GM19099 (cell line): ENCODE measurements around the gene CEP162.

ENCODE experiments used
- POLR2A ChIP-seq: IDR thresholded peaks from 3 replicates; pipeline ENCODE4 v1.6.1; 2011; ENCODE audit warnings: low read depth; ENCODE audit not compliant: insufficient read length; ENCODE audit errors: extremely low read depth

The CEP162 gene

GRCh38 chr6:84177241-84177640, 50.2 kb downstream of the CEP162 start:
- TF ChIP-seq POLR2A, result no peak

DNA sequence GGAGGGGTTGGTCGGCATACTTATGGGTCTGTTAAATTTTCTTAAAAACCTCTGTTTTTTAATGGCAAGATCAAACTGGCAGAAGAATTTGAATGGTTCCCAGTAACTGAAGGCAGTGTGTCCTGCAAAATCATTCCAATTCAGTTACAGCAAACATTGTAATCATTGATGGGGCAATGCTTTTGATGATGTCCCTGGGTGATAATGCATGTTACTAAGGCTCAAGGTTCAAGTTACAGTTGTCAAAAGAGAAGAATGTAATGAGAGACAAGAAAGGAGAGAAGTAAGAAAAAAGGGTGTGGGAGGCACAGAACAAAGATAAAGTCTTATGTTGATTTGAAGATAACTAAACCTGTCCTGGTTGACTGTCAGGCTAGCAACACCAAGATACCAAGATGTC, 54.9 kb downstream of the CEP162 start:
- no peak for TF ChIP-seq POLR2A

DNA sequence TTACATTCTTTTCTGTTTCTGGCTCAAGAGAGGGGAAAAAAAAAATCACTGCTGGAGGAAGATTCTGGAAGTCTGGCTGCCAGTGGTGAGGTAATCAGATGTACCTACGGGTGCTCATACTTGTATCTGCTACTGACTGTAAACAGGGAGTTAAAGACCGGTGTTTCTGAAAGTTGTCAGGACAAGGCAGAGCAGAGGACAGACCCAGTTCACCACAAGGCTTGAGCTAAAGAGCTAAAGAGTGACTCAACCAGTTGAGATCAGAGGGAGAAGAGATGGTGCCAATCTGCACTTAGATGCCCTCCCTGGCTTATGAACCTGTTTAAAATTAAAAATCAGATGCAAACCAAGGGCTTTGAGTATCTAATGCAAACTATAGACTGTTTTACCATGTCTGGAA, 55.4 kb downstream of the CEP162 start:
- no peak for TF ChIP-seq POLR2A

GRCh38 chr6:84167457-84167856, 60.0 kb downstream of the CEP162 start:
- TF ChIP-seq POLR2A, result no peak

DNA sequence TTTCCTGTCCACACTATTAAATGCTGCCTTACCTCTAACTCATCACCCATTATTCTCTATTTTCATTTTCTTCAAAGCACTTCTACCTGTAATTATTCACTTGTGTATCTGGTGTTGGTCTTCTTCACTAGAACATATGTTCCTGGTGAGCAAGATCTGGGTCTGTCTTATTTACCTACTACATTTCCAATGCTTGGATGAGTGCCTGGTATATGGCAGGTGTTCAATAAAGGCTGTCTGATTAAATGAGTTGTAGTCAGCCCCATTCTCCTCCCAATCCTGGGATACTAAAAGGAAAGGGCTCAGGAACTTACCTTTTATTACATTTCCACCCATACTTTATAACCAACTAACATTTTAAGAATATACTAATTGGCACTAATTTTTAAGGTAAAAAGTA, 61.0 kb downstream of the CEP162 start:
- no peak for TF ChIP-seq POLR2A

DNA sequence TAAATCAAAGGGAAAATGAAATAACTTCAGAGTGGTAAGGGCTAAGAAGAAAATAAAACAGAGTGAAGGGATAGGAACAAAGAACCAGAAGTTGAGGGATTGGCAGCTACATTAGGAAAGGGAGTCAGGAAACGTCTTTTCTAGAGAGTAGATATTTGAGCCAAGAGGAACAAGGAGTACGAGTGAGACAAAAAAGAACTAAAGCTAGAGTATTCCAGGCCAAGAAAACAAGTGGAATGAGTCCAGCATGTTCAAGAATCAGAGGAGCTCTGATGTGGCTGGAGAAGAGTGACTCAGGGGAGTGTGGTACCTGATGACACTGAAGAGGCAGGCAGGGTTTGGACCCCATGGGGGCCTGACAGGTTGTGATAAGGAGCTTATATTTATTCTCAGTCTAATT, 66.3 kb downstream of the CEP162 start:
- no peak for TF ChIP-seq POLR2A

GRCh38 chr6:84156306-84156705, 71.1 kb downstream of the CEP162 start:
- no peak for TF ChIP-seq POLR2A

- no peak for TF ChIP-seq POLR2A
These were observed 75.8 kb downstream of the CEP162 start for GRCh38 chr6:84151669-84152068.

GRCh38 chr6:84150705-84151104, 76.7 kb downstream of the CEP162 start:
- no peak for TF ChIP-seq POLR2A

- TF ChIP-seq POLR2A, result no peak
These were observed 85.9 kb downstream of the CEP162 start for GRCh38 chr6:84141521-84141920.

DNA sequence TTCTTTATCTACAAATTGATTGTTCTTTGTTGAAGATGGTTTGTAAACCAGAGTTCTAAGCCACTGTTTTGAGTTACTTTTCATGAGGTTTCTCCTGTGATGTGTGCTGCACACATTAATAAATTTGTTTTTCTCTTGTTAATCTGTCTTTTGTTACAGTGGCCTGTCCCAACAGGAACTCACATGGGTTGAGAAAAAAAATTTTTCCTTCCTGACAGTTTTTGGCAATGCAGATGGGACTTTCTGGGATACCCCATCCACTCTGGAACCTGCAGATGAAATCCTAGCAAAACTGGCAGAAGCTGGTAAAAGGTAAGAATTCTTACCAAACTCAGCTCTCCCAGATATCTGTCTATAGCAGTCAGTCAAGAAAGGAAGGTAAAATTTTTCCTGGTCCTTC, 88.1 kb downstream of the CEP162 start:
- no peak for TF ChIP-seq POLR2A

- no peak for TF ChIP-seq POLR2A
These were observed 89.4 kb downstream of the CEP162 start for GRCh38 chr6:84137989-84138575.

DNA sequence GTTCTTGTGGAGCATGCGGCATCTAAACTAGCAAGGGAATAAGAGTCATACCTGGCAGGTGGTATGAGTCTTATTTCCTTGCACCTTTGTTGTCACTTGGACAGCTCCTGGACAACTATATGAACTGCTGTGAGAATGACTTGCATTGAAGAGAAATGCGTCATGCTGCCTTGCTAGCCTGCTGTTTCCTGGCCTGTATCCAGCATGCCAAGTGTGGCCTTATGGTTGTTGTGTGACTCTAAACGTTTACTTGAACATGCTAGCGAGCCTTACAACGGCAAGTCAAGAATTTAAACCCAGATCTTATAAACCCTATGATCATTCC, 90.4 kb downstream of the CEP162 start:
- TF ChIP-seq POLR2A, result no peak

- TF ChIP-seq POLR2A, result no peak
These were observed 90.9 kb downstream of the CEP162 start for GRCh38 chr6:84136364-84137050.

DNA sequence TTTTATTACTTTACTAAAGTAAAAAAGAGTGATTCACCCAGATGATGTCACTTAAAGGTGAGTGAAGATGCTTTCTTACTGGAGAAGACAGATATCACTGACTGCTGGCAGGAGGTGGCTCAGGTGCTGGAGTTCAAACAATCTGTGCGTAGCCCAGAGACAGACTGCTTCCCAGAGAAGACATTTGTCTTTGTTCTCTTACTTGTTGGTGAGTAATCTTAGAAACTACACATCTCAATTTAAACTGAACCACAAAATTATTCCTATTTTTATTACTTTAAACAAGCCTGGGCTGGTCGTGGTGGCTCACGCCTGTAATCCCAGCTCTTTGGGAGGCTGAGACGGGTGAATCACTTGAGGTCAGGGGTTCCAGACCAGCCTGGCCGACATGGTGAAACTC, 92.2 kb downstream of the CEP162 start:
- no peak for TF ChIP-seq POLR2A

- TF ChIP-seq POLR2A, result no peak
These were observed 104.3 kb downstream of the CEP162 start for GRCh38 chr6:84123186-84123585.

DNA sequence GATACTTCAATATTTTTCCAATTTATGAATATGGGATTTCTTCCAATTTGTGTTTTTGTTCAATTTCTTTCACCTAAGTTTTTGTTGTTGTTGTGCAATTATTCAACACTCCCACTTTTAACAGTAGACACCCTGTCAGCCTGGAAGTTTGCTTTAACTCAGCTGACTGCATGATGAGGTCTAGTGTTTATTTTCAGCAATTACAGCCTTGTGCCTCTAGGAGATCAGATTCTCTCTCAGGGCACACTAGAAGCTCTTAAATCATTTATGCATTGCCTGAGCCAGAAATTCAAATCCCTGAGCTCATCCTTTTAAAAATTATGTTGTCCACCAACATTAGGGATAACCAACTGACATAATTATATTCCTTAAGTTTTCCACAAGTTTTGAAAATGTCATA, 108.2 kb downstream of the CEP162 start:
- no peak for TF ChIP-seq POLR2A

- no peak for TF ChIP-seq POLR2A
These were observed 109.3 kb downstream of the CEP162 start for GRCh38 chr6:84118191-84118590.

- TF ChIP-seq POLR2A, result no peak
These were observed 119.9 kb downstream of the CEP162 start for GRCh38 chr6:84107495-84107894.
